ENCODE results near the gene PLA2R1.

The PLA2R1 gene

DNA sequence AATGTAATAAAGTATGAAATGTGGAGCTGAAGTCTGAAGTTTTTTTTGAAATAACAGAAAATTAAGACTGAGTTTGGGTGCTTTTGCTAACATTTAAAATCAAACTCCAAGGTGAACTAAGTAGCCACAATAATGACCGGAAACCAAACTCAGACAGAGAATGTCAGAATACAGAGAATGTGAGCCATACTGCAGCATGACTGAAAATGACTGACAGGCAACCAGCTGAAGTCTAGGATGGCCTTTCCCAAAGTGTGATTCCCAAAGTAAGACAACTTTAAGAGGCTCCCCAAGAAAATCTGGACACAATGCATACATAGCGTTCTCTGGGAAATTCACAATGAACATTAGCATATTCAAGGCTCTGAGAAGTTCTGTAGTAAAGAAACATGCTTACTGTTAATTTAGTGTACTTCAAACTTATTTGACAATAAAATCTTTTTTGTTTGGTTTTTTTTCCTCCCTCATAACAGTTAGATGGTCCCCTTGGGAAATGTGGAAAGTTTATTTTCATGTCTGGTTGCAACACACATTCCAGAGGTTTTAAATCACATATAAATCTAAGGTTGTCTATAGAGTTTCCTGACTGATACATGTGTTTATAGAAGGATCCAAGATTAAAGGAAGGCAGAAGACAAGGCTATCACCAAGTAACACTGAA lies 28.6 kb downstream of the PLA2R1 start:
- DNase-seq (ENCODE audit: low read depth) = no peak

DNA sequence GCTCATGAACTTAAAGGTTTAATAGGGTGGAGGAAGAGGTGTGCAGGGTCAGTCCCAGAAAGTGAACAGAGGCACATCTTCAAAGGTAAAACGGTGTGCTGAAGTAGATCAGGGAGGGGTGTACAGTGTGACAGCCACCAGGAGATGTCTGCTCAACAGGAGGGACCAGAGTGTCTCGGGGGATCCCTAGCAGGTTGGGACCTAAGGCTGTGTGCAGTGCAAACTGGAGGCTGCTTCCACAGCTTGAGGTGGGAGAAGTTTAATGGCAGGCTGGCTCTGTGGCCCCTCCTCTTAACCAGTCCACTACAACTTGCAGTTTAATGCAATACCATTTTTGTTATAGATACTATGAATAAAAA lies 33.2 kb downstream of the PLA2R1 start:
- no peak for DNase-seq (ENCODE audit: low read depth)

DNA sequence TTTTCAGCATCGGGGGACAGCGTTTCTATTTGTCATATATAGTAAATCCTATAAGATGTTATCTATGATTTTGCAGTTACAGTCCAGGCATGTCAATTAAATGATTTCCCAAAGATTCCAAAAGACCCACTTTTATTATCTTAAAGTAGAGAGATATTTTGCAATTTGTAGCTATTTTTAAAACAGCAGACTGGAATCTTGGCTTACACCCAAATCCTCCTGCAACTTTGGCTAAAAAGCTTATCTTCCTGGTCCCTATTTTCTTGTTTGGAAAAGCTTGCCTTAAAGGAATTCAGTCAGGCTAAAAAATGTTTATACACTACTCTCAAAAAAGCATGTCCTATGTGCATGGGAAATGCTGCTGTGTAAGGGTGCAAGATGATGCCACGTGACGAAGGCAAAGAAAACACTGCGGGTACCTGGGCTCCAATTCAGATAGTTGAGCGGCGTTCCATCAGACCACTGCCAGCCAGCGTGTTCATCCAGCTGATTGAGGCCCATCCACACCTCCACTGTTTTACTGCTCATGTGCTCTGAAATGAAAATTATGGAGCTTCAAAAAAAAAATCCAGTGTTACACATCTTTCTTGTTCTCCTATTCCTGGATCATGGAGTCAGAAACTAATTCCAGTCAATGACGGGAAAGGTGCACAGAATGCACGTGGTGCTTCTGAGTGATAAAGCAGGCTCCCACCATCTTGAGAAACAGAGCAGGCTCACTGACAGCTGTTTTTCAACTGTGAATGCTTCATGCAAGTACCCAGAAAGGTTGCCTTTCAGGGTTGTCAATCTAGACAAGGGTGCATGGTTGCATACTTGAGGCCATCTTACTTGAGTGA lies 33.8 kb downstream of the PLA2R1 start:
- no peak for DNase-seq (ENCODE audit: low read depth)

DNA sequence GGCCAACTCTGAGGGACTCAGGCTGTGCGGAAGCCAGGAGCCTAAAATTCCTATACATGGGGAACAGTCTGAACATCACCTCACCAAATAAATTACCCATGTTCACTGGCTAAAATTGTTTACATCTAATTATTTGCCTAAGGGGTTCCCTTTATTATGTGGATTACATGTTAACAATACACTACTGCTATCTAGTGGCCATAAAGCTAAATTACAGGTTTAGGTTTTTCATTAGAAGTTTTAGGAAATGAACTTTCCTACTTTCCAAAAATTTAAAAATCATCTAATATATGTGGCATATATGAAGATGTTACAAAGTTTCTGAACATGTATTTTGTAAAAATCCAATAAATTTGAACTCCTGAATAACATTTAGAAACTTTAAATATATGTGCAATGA lies 40.3 kb downstream of the PLA2R1 start:
- no peak for DNase-seq (ENCODE audit: low read depth)

DNA sequence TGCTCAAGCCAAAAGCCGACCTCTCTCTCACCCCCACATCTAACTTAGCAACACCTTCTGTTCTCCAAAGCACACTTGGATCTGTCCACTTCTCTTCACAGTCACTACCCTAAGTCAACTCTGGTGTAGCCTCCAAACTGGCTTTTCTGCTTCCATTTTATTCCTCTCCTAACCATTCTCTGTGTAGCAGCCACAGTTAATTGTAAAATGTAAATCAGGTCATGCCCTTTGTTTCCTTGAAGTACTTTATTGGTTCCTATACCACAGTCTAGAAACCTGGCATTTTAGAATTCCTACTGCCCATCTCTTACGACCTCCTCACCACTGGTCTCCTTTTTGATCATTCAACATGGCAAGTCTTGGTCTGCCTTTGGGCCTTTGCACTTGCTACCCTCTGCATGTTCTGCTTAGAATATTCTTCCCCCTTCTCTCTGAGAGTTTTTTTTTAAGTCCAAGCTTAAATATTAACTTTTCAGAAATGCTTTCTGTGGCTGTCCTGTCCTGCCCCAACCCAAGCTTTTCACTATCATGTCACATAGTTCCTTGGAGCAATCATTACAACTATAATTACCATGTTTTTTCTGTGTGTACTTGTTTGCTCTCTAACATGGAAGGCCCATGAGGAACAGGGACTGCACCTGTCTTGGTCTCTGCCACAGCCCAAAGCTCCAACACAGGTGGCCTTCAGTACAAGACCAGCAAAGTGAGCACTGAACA lies 42.9 kb downstream of the PLA2R1 start:
- no peak for DNase-seq (ENCODE audit: low read depth)

DNA sequence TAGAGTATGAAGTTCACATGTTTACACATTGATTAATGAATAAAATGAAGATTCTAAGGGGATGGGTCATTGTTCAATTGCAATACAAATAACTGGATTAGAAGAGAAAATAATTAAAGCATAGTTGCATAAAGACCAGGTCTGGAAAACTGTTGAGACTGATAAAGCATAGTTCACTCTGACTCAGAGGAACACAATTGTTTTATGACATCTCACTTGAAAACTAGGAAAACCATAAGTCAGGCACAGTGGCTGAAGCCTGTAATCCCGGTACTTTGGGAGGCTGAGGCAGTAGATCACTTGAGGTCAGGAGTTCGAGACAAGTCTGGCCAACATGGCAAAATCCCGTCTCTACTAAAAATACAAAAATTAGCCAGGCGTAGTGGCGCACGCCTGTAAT lies 46.7 kb downstream of the PLA2R1 start:
- no peak for DNase-seq (ENCODE audit: low read depth)

GRCh38 chr2:160014227-160014626 lies 48.2 kb downstream of the PLA2R1 start:
- DNase-seq (ENCODE audit: low read depth) = no peak

DNA sequence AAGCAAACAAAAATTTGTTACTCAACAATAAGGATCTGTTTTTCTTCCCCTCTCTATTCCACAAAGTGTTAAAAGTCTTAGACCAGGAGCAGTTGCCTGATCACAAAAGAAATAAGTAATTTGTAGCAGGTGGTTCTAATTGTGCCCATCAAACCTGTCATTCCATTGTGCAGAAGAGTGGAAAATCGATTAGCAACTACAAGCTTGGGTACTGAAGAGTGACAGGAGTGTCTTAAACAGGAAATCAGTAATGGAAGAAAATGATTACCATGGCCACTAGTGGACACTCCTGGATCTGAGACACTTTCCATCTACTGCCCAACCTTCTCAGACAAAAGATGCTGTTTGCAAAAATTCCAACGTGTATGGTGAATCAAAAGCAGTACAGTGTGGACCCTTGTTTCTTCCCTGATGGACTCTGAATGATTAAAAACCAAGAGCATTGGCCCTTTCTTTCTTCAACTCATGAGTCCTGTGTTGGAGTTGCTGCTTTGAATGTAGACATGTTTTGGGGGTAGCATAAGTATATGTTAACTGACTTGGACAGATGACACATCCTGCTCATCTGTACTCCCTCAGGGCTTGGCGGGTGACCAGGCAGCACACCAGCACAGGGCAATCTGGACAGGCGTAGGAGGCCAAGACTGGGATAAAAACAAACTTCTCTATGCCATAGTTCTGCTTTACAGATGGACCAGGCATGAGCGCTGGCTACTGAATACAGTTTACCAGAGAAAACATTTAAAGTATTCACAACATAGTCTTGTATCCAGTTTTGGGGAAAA lies 51.9 kb downstream of the PLA2R1 start:
- DNase-seq (ENCODE audit: low read depth) = no peak

DNA sequence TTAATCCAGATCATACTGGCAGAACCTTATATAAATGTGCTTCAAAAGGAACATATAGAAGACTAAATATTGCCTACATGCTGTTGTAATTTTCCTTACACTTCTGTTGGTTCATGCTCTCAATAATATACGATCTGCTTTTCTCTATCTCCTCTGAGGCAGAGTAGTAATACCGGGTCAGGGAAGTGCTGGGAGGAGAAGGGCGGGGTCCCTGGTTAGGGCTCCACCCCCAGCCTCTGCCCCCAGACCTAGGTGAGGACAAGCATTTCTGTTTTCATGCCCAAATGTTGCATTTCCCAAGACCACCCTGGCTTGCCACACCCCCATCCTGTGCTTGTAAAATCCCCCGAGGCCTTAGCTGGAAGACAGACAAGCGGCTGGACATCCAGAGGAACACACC lies 55.3 kb downstream of the PLA2R1 start:
- no peak for DNase-seq (ENCODE audit: low read depth)

DNA sequence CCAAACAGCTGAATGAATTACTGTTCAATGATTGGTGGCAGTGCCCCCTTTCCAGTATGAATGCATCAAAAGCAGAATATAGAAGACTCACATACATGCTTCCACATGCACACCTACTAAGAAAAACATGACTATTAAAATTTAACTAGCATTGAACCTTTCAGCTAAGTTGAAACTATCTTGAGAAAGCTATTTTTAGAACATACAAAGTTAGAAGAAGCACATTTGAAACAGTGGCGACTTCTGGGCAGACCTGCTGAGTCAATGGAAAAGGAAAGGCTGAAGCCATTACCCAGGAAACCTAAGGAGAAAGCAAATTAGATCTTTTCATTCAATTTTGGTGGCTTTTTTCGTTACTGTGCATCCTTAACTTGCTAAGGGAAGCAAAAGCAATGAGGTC lies 55.9 kb downstream of the PLA2R1 start:
- no peak for DNase-seq (ENCODE audit: low read depth)

DNA sequence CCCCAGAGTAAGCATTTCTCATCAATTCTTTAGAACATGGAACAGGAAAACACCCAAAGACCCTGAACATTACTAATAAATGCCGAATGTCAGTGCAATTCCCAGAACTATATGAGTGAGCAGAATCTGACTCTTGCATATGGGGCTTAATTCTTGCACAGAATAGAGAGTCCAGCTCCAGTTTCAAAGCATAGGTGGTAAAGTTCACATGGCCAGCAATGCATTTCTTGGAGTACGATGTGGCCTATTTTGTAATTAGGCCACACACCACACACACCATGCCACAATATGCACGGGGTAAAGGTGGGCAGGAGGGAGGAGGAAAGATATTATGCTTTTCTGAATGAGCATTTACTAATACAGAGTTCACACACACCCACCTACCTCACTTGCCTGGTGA lies 56.5 kb downstream of the PLA2R1 start:
- no peak for DNase-seq (ENCODE audit: low read depth)

- no peak for DNase-seq (ENCODE audit: low read depth)
Measured at GRCh38 chr2:160005476-160005875, 56.9 kb downstream of the PLA2R1 start.

DNA sequence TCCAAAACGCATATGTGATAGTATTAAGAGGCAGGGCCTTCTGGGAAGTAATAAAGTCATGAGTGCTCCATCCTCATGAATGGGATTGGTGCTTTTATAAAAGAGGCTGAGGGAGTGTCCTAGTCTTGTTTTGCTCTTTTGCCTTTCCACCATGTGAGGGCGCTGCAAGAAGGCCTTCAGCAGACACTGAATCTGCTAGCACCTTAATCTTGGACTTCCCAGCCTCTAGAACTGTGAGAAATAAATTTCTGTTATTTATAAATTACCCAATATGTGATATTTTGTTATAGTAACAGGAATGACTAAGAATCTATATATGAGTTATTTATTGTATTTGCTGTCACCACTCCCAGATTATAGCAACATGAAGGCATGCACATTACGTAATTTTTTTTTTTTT lies 63.5 kb downstream of the PLA2R1 start:
- no peak for DNase-seq (ENCODE audit: low read depth)

- no peak for DNase-seq (ENCODE audit: low read depth)
Measured at GRCh38 chr2:159998243-159998642, 64.2 kb downstream of the PLA2R1 start.

DNA sequence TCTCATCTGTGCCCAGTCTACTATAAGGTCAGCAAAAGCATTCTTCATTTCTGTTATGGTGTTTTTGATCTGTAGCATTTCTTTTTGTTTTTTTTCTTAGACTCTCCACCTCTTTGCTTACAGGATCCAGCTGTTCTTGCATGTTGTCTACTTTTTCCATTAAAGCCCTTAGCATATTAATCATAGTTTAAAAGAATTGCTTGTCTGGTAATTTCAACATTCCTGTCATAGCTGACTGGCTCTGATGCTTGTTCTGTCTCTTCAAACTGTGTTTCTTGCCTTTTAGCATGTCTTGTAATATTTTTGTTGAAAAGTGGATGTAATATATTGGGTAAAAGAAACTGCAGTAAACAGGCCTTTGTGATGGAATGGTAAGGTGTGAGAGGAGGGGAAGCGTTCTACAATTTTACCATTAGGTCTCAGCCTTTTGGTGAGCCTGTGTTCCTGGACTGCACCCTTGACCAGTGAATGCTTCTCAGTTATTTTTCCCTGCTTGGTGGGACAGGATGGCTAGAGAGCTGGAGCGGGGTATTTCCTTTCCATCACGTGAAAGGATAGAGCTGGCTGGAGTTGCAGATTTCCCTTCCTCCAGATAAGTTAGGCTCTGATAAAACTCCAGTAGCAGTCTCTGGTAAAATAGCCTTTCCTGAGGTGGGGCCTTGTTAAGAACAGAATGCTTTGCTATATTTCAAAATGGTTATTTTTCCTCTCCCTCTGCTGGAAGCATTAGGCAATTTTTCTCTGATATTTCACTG lies 65.4 kb downstream of the PLA2R1 start:
- DNase-seq (ENCODE audit: low read depth) = no peak

- DNase-seq (ENCODE audit: low read depth) = no peak
Measured at GRCh38 chr2:159995038-159995437, 67.4 kb downstream of the PLA2R1 start.

GRCh38 chr2:159989249-159989648 lies 73.2 kb downstream of the PLA2R1 start:
- DNase-seq (ENCODE audit: low read depth) = no peak

DNA sequence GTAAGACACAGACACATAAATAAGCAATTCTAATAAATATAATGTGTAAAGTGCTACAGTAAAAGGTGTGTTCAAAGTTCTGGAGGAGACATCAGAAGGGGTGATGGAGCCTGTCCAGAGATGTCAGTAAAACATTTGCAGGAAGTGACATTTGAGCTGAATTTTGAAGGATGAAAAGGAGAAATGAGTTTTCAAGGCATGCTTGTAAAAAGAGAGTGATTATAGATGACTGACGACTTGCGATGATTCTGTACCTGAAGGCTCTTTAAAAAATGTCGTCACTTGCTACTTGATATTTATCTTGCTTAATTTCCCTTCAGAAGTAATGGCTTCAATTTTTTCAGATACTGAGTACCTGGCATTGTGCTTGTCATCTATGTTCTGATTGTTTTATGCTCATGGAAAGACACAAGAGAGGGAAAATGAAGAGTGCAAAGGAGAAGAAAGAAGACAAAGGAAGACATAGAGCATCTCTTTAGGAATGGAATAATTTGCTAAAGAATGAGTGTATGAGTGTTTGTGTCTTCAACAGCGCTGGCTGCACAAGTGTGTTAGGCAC lies 73.9 kb downstream of the PLA2R1 start:
- DNase-seq (ENCODE audit: low read depth) = no peak

DNA sequence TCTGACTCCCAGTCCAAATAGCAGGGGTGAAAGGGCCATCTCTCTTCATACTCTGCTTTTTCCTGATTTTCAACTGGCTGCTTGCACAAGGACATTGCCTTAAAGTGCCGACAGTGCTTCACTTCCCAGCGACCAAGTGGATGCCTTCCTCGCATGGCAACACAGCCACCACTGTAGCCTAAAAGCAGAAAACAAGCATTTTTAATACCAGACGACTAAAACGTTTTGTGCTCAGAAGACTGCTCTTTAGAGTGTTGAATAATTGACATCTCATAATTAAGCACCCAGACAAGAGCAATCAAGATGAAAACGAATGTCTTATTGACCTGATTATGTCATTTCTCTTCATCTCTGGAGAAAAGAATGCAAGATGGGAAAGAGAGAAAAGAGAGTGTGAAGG lies 75.2 kb downstream of the PLA2R1 start:
- no peak for DNase-seq (ENCODE audit: low read depth)

GRCh38 chr2:159985656-159986055 lies 76.8 kb downstream of the PLA2R1 start:
- DNase-seq (ENCODE audit: low read depth) = no peak

GRCh38 chr2:159984034-159984433 lies 78.4 kb downstream of the PLA2R1 start:
- no peak for DNase-seq (ENCODE audit: low read depth)
